GM18519 (cell line): ENCODE results near the gene SOS2.

Experiments used
- ATAC-seq: cut with Tn5 transposase; IDR thresholded peaks from one replicate; pipeline ENCODE4 v1.9.1; 2021; ENCODE audit warnings: mild to moderate bottlenecking, moderate library complexity; ENCODE audit not compliant: unreplicated experiment, low FRiP score

The SOS2 gene

DNA sequence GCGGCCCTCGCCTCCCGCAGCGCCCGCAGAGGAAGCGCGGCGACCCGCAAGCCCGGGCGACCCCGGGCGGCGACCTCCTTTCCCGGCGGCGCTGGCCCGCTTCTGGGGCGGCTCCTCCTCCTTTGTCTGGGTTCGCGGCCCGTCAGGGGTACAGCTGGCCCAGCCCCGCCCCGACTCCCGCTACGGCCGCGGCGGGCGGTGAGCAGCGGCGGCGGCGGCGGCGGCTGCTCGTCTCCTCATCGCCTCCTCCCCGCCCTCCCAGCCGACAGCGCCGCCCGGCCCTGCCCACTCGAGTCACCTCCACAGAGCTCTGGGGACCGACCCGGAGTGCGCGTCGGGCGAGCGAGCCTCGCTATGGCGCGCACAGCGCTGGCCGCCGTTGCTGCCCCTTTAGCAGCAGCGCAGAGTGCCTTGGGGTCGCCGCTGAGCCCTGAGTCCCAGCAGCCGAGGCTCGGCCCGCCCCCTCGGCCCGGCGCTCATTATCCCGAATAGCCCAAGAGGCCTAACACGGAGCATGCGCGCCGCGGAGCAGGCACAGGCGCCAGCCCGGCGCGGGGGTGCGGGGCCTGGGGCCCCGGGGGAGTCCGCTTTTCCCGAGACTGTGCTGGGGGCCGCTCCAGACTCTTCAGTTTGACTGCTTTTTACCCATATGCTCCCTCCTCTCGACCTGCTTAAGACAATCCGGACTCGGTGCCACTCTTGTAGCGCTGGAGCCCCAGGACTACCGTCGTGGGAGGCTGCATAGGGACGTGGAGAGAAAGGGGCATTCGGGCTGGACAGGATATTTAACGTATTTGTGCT lies at the start of gene SOS2:
SOS2 (minus strand) TSS at position 104 of the 801 bp plus-strand sequence. CDS start 295 bp downstream, outside the sequence.
- ATAC-seq: peak; percentile 69

DNA sequence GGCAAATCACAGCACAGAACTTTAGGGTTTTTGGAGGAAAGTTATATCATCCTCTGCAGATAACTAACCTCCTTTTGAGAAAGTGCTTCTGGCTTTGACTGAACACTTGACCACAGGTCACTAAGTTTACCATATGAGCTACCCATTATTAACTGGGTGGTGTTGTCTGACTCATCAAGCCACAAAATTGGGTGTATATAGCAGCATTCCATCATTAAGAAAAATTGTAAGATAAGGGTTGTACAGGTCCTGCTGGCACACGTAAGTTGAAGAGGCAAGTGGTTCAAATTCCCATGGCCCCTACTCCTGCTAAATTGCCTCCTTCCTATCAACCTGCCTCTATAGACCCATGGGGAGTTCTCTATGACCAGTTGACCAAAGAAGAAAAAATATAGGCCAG lies 41.1 kb upstream of the SOS2 start:
- no peak for ATAC-seq

DNA sequence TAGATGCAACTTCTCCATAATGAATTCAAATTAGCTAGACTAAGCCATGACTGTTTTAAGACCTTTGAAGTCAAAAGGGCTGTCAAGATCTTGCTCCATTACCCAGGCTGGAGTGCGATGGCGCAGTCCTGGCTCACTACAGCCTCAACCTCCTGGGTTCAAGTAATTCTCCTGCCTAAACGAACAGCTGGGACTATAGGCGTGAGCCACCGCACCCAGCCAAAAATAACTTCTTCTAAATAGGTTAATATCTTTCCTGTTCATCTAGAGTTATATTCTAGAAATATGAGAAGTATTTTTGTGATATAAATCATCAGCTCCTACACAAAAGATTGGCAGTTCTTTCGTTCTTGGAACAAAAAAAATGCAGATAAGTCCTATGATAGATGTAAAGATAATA lies 39.6 kb upstream of the SOS2 start:
- ATAC-seq: no peak

DNA sequence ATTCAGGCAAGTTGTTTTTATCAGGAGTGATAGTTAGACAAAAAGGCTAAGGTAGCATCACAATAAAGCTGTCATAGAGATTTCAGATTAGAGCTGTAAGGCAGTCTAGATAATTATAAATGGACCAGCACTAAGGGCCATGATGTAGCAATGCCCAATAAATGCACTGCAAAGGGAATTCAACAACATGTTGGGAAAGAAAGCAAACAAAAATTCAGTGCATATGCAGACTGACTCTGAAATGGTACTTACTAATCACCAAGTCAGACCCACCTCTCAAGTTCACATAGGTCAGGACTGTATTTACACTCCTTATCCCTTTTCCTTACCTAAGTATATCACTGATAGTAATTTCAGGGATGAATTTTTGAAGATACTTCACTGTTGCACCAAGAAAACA lies 33.7 kb upstream of the SOS2 start:
- ATAC-seq: no peak

DNA sequence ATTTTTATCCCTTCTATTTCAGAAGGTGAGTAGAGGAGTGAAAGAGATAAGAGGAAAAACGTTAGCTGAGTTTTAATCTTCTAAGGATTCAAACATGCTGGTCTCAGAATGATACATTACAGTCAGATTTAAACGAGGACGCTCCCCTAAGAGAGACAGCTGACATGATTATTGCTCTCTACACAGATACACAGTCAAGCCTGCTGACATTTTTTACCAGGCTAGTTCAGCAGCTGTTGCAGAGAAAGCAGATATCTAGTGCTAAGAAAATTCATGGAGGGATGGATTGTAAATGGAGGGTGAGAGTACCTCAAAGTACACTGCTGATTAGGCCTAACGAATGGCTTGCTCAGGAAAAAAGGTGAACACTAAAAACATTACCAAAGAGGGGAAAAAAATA lies 31.9 kb upstream of the SOS2 start:
- no peak for ATAC-seq

DNA sequence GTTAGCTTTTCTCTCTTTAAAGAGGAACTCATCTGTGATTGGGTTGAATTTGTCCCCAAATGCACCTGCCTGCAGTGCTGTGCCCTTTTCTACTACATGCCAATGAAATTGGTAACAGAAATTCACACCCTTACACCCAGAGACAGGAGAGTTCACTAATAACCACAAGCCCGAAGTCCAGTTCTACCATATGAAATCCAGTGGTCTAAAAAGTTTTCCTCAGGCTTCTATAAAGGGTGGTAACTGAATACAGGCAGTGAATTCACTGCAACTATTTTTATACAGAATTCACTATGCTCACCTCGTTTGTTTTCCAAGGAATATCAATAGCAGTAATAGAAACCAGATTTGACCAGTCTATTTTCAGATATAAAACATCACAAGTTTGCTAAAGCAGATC lies 31.5 kb upstream of the SOS2 start:
- no peak for ATAC-seq

DNA sequence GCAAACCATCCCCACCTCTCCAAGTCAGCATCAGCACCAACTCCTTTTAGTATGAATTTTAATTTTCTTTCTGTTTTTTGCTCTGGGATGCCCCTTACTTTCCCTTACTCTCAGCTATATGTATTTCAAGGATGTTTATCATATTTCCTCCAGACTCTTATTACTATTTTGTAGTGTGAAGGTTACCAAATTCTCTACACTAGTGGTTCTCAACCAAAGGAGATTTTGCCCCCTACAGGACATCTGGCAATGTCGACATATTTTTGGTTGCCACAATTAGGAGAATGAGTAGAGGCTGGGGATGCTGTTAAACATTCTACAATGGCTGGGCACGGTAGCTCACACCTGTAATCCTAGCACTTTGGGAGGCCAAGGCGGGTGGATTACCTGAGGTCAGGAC lies 29.1 kb upstream of the SOS2 start:
- no peak for ATAC-seq

DNA sequence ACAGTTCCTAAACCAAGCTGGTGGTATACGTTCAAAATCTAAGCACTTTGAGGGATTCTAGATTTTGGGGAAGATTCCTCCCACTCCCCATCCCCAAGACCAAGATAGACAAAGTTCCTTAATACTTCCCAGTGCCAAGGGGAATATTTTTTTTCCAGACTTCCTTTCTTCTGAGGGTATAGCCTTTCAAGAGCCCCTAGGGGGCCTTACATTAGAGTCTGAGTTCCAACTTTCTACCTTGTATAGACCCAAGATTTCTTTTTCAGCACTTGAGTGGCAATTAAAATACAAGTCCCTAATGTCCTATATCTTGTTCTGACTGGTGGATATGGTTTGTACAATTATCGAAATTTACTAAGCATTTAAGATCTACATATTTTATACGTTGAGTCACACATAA lies 28.7 kb upstream of the SOS2 start:
- no peak for ATAC-seq

DNA sequence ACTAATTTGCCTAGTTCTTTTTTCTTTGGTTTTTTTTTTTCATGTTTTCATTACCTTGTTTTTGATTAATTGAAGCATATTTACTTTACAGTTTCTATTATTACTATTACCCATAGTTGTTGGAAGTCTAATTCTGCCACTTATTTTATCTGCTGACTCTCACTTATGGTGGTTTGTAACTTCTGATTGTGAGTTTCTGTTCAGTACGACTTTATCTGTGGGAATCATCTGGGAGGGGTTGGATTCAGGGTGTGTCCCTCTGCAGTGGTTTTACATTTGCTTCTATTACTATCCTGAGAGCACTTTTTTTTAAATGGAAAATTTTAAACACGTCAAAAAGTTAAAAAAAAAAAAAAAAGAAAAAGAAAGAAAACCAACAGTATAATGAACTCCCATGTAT lies 26.4 kb upstream of the SOS2 start:
- no peak for ATAC-seq

DNA sequence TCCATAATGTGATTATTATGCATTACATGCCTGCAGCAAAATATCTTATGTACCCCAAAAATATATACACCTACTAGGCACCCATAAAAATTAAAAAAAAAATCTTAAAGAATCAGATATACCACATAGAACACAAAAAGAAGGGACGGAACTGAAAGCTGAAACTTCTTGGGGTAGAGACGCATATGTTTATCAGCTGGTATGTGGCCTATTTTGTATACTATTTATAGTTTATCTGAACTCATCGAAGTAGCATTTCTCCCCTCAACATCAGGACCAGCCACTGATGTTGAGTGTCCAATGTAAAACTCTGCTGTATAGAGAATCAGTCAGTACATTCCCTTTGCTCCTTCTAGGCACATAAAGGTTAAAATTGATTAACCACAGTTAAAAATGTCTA lies 22.9 kb upstream of the SOS2 start:
- ATAC-seq: no peak

DNA sequence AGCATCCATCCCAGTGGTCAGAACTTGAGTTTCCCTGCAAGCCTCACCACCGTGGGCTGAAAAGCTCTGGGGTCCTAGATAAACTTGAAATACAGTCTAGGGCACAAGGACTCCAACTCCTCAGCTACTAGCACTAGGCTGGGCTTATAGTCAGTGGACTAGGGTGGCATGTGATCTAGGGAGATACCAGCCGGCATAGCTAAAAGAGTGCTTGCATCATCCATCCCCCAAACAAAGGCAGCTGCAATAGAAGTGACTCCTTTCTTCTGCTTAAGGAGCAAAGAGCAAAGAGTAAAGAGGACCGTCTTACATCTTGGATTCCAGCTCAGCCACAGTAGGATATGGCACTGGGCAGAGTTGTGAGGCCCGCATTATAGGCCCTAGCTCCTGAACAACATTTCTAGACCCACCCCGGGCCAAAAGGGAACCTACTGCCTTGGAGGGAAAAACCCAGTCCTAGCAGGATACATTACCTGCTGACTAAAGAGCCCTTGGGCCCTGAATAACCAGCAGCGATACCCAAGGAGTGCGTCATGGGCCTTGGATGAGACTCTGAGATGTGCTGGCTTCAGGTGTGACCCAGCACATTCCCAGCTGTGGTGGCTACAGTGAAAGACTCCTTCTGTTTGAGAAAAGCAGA lies 17.9 kb upstream of the SOS2 start:
- ATAC-seq: no peak

DNA sequence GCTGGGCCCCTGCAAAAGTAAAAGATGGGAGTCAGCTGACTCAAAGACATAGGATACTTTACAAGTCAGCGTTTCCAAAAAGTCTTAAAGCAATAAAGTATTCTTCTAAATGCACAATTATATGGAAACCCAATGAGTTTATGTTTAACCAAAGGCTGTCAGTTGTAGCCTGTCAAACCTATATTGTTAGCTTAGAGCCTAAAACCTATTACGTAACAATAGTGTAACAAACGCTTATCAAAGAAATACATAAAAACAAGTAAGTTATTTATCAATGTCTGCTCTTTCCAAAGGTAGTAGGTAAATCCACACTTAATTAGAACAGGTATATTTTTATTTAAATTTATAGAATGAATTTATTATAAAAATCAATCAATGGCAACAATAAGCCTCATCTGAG lies 15.9 kb upstream of the SOS2 start:
- ATAC-seq: no peak

DNA sequence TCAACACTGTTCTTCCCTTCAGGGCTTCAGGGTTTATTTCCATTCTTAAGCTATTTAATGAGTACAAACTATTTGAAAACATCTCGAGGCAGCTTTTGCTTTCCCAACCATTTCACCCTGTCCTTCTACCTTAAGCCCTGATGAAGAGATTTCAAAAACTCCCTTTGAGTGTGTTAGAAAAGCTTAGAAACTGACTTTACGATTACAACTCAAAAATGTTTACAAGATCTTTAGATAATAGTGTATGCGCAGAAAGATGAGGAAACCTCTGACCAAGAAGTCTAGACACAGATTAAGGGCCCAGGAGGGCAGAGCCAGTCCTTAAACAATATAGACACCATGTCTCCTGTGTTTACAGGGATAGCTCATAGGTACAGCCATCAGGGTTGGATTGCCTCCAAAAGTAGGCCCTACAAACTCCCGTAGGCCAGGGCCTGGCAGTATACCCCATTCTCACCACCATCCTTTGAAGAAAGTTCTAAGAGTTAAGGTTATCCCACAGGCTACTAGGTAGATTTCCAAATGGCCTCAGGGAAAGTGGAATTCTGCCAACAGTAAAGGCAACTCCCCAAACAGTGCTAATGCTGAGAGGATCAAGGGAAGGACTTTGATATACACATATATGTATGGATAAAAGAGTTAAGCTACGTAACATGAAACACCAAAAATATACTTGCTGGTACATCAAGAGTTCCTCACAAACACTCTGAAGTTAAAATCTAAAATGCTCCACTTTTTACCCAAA lies 11.4 kb upstream of the SOS2 start:
- no peak for ATAC-seq

DNA sequence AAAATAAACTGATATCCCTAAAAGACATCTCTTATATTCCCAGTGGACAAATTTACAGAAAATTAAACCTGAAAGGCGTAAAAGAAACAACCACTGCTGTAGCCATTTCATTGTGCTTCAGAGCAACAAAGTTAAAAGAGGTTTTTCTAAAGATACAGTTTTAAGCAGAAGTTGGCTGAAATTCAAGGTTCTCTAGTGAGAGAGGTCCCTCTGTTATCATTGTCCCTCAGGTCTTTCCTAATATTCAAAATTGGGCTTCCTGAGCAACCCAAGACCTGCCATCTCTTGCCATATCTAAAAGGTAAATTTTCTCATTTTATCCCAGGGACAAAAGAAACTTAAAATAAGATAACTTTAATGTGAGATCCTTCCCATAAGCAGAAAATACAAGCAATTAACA lies 10.7 kb upstream of the SOS2 start:
- no peak for ATAC-seq

DNA sequence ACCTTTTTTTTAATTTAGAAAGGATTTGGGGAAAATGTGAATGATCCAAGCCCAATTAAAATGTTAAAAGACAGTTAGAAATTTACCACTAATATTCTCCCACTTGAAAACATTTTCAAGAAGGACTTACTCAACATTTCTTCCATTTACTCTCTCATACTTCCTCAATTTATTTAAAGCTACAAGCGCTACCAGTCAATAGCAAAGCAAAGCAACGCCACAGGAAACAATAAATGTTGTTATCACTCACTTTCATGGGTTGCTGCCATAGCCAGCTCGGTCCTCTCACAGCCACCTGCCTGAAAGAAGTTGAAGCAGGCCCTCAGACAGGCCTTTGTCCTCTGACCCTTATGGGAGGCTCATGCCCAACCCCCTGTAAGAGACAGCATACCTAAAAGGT lies 6.0 kb upstream of the SOS2 start:
- no peak for ATAC-seq

DNA sequence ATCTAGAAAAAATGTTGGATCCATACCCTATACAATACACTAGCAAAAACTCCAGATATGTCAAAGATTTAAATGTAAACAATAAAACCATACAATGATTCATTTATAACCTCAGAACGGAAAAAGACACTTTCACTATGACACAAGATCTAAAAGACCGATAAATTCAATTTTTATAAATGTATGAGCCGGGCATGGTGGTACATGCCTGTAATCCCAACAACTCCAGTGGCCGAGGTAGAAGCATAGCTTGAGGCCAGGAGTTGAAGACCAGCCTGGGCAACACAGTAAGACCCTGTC lies 2.5 kb upstream of the SOS2 start:
- no peak for ATAC-seq

DNA sequence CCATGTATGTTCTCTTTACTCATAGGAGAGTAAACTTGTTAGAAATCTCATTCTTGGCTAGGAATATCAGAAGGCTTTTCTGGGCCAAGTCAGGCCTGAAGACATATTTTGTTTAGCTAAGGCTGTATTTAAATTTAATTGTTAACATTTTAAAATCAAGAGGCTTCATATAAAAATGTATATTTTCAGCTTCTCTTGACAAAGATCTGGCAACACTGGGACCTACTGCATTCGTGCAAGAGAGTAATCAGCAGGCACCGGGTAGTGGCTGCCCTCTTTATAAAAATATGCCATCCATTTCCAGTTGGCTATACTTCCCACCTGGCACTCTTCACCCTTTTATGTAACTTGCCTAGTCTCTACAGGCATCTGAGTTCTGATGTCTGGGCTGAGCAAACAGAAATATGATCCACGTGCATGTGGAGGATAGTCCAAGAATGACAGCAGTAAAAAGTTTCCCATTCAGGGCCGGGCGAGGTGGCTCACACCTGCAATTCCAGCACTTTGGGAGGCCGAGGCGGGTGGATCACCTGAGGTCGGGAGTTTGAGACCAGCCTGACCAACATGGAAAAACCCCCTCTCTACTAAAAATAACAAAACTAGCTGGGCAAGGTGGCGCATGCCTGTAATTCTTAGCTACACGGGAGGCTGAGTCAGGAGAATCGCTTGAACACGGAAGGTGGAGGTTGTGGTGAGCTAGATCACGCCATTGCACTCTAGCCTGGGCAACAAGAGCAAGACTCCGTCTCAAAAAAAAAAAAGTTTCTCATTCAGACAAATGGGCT lies 2.0 kb upstream of the SOS2 start:
- ATAC-seq: no peak

DNA sequence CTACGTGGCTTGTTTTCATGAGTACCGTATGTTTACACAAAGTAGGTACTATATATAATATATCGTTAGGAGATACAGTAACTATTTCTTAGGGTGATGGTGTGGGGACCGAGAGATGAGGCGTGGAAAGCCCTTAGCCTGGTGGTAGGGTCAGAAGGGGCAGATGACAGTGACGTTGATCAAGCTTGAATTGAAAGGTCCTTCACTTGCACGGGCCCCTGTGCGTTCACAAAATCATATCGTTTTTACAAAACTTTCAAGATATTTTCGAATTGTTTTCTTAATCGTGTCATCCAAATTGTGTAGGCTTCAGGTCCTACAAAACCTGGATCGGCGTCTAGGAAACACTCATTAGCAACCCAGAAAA lies 881 bp upstream of the SOS2 start:
- no peak for ATAC-seq

DNA sequence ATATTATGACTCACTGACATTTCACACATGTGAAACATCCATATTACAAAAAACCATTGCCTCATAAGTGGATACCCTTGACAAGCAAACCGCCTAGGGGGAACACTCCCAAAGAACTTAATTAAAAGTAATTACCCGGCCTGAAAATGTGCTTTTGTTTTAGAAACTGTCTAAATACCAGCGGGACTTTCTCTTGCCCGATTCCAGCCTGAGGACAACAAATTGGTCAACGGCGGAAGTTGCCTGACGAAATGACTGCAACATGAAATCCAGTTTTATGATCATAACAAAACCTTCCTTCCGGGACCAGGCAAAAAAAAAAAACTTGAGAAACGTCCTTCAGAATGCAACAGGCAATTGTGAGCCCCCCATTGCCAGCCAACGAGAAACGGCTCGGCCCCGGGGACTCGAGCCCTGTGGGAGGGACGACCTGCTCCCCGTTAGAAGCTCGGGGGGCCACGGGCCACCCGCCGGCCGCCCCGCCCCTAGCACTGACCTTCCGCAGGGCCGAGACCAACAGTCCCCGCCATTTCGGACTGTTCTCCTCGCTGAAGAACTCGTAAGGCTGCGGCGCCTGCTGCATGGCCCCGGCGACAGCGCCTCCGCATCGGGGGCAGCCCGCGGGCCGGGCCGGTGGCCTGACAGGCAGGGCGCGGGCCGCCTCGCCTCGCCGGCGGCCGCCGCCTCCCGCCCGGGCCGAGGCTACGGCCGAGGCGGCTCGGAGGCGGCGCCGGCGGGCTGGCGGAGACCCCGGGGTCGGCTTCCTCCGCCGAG lies 490 bp downstream of the SOS2 start:
- ATAC-seq: peak; percentile 17

DNA sequence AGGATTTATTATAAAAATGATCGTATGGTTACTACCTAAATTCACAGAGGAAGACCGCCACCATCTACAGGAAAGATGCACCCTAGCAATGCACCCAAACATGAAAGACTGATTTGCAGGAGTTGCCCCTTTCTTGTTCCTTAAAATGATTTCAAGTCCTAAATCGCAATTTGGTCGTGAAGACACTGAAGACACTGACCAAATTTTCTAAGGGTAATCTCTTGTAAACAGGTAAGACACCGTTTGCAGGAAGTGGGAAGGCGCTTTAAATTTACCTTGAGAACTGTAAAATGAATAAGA lies 1.0 kb downstream of the SOS2 start:
- ATAC-seq: no peak

DNA sequence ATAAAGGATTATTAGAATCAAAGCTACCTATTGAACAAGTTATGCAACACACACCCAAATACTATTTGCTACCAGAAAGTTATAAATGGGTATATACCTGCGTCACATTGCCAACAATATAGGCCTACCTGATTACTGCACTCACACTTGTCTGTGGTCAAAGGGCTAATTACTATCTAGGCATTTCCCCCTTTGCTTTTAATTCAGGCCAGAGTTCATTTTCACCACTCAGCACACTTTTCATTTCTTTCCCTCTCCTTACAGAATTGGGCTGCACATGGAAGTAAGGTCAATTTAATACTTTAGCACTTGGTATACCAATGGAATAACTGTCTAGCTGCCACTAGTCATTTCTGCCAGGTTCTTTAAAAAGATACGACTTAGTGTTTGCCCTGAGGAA lies 1.7 kb downstream of the SOS2 start:
- ATAC-seq: no peak
